Mononuclear cell (primary cell): ENCODE data around the gene DCC. TPM values are rescaled to one million over a fixed set of nuclear protein-coding genes. Genes with fewer than 3 reads are reported as not detected.

Experiments used
- H3K27me3 ChIP-seq: 2 replicates; pipeline ENCODE4 v1.6.0; 2011; ENCODE audit warnings: low read length, control low read depth; ENCODE audit not compliant: insufficient read depth
- H3K4me1 ChIP-seq: 2 replicates; pipeline ENCODE4 v1.5.1; 2011; ENCODE audit warnings: mild to moderate bottlenecking, low read length, control low read depth; ENCODE audit not compliant: insufficient read depth
- H3K4me3 ChIP-seq: 2 replicates; pipeline ENCODE4 v1.5.1; 2011; ENCODE audit warnings: mild to moderate bottlenecking, low read length, moderate library complexity
- H3K9me3 ChIP-seq: 2 replicates; pipeline ENCODE4 v1.5.1; 2011; ENCODE audit warnings: low read depth, mild to moderate bottlenecking, control low read depth, low read length
- total RNA-seq: library from RNA; depleted of rRNA; stranded (reverse); fragments of >200 nt; gene quantifications from one replicate; pipeline ENCODE4 v1.2.3, GENCODE V29; 2012

The DCC gene, protein sequence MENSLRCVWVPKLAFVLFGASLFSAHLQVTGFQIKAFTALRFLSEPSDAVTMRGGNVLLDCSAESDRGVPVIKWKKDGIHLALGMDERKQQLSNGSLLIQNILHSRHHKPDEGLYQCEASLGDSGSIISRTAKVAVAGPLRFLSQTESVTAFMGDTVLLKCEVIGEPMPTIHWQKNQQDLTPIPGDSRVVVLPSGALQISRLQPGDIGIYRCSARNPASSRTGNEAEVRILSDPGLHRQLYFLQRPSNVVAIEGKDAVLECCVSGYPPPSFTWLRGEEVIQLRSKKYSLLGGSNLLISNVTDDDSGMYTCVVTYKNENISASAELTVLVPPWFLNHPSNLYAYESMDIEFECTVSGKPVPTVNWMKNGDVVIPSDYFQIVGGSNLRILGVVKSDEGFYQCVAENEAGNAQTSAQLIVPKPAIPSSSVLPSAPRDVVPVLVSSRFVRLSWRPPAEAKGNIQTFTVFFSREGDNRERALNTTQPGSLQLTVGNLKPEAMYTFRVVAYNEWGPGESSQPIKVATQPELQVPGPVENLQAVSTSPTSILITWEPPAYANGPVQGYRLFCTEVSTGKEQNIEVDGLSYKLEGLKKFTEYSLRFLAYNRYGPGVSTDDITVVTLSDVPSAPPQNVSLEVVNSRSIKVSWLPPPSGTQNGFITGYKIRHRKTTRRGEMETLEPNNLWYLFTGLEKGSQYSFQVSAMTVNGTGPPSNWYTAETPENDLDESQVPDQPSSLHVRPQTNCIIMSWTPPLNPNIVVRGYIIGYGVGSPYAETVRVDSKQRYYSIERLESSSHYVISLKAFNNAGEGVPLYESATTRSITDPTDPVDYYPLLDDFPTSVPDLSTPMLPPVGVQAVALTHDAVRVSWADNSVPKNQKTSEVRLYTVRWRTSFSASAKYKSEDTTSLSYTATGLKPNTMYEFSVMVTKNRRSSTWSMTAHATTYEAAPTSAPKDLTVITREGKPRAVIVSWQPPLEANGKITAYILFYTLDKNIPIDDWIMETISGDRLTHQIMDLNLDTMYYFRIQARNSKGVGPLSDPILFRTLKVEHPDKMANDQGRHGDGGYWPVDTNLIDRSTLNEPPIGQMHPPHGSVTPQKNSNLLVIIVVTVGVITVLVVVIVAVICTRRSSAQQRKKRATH (N-terminal part only)
- total RNA-seq, result under 0.01 TPM

DNA sequence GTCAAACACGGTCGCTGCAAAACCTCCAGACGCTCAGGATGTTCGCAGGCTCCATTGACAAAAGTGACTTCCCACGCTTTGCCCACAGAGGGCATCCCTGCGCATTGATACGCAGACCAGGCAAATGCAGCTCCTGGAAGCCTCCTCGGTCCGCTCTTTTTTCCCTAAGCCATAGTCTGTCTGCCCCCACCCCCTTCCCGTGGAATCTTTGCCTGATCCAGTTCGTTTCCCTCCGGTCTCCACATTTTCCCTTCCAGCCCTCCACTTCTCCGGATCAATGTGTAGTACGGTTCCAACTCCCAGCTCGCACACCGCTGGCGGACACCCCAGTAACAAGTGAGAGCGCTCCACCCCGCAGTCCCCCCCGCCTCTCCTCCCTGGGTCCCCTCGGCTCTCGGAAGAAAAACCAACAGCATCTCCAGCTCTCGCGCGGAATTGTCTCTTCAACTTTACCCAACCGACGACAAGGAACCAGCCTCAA, at the start of gene DCC:
Gene DCC (plus strand): TSS at position 307 of the 481 bp plus-strand sequence. CDS start 591 bp downstream, outside the sequence.
- Histone ChIP-seq H3K27me3 (peaks cover 40% of the 10 kb centered on the region), H3K9me3 (no peaks in the 10 kb centered on the region), H3K4me3 (no peak within 1 kb of the TSS), H3K4me1 (no peaks in the 10 kb centered on the region)

DNA sequence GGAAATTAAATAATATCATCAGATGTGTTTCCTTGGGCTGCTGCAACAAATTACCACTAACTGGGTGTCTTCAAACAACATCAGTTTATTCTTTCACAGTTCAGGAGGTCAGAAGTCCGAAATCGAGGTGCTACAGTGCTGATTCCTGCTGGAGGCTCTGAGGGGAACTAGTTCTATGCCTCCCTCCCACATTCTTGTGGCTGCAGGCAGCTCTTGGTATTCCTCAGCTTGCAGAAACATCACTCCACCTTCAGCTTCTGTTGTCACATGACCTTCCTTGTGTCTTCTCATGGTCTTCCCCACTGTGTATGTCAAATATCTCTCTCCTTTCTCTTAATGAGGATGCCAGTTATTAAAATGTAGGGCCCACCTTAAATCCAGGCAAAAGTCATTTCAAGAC, 29.3 kb upstream of the DCC start:
- H3K4me3 ChIP-seq, result no peak overlapping the region
- H3K4me1 ChIP-seq, result no peaks in the 10 kb centered on the region
- no peaks in the 10 kb centered on the region for H3K27me3 ChIP-seq
- no peaks in the 10 kb centered on the region for H3K9me3 ChIP-seq

DNA sequence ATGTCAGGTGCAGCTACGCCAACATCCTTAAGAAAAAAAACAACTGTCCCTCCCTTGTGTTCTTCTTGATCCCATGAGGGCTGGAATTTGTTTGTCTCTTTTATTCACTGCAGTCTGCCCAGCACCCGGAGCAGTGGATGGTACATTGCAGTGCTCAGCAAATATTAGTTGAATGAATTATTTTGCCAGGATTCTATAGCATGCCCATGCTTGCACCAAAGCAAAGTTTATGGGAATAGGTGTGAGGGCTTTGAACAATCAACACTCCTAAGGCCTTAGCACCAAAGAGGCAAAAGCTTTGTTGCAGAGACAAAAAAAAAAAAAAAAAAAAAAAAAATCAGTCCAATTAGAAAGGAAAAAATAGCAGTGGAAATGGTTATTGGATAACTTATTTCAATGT, 28.7 kb upstream of the DCC start:
- Histone ChIP-seq H3K4me1 (no peaks in the 10 kb centered on the region), H3K27me3 (no peaks in the 10 kb centered on the region), H3K9me3 (no peaks in the 10 kb centered on the region), H3K4me3 (no peak overlapping the region)

DNA sequence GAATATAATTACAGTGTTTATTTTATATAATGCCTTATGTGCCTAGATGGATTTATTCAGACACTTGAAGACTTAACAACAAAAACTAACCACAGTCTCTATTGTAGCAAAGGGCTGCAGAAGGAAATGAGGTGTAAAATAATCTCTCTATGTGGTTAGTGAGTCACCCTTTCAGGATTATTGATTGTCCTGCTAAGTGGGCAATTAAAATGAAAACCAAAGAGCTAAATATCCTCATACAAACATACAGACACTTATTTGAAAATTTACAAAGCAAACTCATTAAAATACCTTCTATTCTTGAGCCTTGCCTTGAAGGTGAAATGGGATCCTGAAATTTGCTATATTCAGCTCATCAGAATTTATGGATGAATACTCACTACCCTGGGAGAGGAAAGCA, 27.7 kb upstream of the DCC start:
- no peaks in the 10 kb centered on the region for H3K4me1 ChIP-seq
- no peaks in the 10 kb centered on the region for H3K9me3 ChIP-seq
- H3K4me3 ChIP-seq, result no peak overlapping the region
- no peaks in the 10 kb centered on the region for H3K27me3 ChIP-seq

DNA sequence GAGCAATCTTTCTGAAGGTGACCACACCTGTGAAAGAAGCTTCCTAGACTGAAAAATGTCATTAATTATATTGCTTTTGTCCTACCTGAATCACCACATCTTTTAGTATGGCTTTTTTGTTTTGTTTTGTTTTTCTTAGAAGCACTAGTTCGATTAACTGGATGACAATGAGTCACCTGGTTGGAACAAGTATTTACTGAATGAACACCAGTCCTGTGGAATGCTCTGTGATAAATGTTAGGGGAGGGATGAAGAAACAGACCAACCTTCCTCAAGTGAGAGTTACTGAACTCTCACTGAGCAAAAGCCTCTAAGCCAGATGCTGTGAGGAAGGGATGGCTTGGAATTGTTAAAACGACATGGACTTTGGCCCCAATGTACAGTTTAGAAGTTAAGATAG, 26.8 kb upstream of the DCC start:
- H3K4me1 ChIP-seq, result no peaks in the 10 kb centered on the region
- no peaks in the 10 kb centered on the region for H3K9me3 ChIP-seq
- H3K27me3 ChIP-seq, result no peaks in the 10 kb centered on the region
- no peak overlapping the region for H3K4me3 ChIP-seq

DNA sequence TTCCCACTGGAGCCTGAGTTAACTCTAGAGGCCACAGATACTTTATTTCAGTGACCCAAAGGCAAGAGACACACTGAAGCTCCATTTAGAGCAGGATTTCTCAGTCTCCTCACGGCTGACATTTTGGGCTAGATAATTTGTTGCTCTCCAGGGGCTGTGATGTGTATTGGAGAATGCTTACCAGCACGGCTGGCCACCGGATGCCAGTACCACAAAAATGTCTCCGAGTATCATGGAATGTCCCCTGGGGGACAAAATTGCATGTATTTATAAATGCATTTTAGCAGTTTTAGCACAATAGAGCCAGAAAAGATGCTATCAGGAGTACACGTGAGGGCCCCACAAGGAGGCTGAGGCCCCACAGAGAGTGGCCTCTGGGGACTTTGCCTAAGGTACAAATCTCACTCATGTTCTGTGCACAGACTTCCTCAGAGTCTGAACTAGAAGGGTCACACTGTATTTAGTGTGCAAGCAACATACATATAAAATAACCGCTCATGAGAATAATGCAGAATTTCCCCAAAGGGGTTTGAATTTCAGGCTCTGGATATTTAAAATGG, 20.5 kb upstream of the DCC start:
- H3K9me3 ChIP-seq, result no peaks in the 10 kb centered on the region
- H3K4me1 ChIP-seq, result no peaks in the 10 kb centered on the region
- no peak overlapping the region for H3K4me3 ChIP-seq
- no peaks in the 10 kb centered on the region for H3K27me3 ChIP-seq

DNA sequence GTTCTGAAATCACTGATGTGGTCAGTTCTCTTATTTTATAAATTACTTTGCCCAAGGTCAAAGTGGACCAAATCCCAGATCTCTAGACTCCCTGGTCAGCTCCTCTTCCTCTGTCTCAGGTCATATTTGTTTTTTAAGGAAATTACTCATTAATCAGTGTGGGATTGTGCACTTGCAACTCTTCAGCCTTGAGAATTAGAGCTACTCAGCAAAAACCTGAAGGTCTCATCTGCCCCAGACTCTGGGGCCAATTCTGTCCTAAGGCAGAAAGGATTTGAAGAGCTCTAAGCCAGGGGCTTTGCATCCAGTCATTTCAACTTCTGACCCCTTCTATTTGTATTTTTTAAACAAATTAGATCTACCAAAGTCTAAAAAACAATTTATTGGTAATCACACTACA, 17.7 kb upstream of the DCC start:
- Histone ChIP-seq H3K4me1 (no peaks in the 10 kb centered on the region), H3K9me3 (no peaks in the 10 kb centered on the region), H3K27me3 (no peaks in the 10 kb centered on the region), H3K4me3 (no peak overlapping the region)

DNA sequence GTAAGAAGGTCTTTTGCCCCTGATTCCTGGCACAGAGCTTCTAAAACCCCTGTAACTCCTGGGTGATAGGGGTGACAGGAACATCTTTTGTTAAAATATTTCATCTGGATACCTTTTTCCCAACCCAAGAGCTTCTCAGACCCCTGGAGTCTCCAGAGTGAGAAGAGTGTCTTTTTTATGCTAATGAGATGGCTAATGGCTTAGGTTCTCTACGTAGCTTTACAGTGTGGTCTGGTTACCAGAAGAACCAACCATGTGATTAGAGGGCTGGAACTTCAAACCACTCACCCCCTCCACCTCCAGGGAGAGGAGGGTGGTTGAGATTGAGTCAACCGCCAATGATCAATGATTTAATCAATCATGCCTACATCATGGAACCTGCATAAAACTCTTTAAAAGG, 16.2 kb upstream of the DCC start:
- H3K27me3 ChIP-seq, result no peaks in the 10 kb centered on the region
- no peak overlapping the region for H3K4me3 ChIP-seq
- no peaks in the 10 kb centered on the region for H3K9me3 ChIP-seq
- H3K4me1 ChIP-seq, result no peaks in the 10 kb centered on the region

DNA sequence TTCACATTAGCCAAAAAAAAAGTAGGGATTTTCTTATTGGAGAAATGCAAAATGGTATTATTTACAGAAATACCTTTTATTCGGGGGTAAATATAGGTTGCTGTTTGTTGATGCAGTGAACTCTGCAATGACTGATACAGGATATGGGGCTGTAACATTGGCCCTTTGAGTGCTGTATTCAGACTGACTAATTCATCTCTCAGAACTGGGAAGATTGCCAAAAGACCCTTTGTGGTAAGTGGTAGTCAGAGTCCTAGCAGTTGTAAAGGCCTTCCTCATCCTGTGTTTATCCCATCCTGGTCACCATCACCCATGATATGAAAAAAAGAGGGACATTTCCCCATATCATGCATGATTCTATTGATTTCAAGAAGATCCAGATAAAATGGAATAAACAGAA, 14.0 kb upstream of the DCC start:
- Histone ChIP-seq H3K4me3 (no peak overlapping the region), H3K9me3 (no peaks in the 10 kb centered on the region), H3K27me3 (no peaks in the 10 kb centered on the region), H3K4me1 (no peaks in the 10 kb centered on the region)

DNA sequence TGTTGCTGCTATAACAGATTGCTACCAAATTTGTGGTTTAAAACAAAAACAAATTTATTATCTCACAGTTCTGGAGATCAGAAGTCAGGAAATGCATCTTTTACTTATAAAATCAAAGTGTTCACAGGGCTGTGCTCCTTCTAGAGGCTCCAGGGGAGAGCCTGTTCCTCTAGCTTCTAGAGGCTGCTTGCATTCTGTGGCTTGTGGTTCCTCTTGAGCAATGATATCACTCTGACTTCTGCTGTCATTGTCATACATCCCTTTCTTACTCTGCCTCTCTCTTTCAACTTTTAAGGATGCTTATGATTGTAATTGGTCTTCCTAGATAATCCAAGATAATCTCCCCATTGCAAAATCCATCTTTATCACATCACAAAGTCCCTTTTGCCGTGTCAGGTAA, 6.1 kb upstream of the DCC start:
- no peaks in the 10 kb centered on the region for H3K4me1 ChIP-seq
- H3K9me3 ChIP-seq, result no peaks in the 10 kb centered on the region
- no peak overlapping the region for H3K4me3 ChIP-seq
- peaks cover 2% of the 10 kb centered on the region for H3K27me3 ChIP-seq

DNA sequence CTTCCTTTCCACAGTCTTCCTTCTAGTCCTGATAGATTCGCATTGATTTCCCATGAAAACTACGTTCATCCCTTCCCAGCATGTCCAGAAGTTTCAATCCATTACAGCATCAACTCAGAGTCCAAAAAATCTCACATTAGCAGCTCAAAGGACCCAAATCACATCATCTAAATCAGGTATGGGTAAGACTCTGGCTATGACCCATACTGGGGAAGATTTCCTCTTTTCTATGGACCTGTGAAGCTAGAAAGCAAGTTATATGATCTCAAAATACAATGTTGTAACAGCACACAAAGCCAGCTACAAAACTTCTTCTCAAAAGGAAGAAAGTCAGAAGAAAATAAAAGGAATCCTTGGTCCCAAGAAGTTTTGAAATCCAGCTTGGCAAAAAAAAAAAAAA, 5.7 kb upstream of the DCC start:
- Histone ChIP-seq H3K4me1 (no peaks in the 10 kb centered on the region), H3K9me3 (no peaks in the 10 kb centered on the region)

DNA sequence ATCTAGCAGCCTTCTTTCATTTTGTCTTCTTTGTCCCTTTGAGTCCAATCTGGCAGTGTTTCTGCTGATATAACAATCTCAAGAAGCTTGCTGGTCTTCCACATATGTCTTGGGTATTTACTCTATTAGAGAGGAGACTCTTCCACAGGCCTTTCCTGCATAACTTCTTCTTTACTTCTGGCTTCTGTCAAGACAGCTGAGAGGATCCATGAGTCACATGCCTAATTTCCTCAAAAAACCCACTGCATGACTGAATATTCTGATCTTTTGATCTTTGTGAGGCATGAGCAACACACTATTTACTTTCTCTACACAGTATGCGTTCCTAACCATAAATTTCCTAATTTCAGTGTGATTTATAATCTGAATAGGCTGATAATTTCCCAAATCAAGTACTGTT, 5.1 kb upstream of the DCC start:
- Histone ChIP-seq H3K4me1 (no peaks in the 10 kb centered on the region), H3K4me3 (no peak overlapping the region), H3K9me3 (no peaks in the 10 kb centered on the region), H3K27me3 (peaks cover 12% of the 10 kb centered on the region)

More for the DNA sequence above, 5.7 kb upstream of the DCC start:
- H3K4me3 ChIP-seq, result no peak overlapping the region
- peaks cover 7% of the 10 kb centered on the region for H3K27me3 ChIP-seq

DNA sequence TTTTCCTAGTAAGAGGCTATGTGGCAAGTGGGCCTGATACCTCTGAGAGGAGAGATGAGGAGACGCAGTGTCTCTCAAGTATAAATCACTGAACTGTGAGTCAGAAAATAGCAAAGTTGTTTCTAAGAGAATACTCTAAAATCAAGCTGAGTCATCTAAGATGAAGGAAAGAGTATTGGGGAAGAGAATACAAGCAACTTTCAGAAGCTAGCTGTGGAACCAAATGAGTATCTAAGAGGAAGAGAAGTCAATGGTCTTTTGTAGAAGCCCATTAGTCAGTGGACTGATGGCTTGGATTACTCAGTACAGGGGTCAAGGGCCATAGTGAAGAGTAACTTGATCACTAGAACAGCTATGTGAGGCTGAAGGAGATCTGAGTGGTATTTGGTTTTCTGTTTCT, 2.7 kb upstream of the DCC start:
- Histone ChIP-seq H3K4me1 (no peaks in the 10 kb centered on the region), H3K27me3 (peaks cover 32% of the 10 kb centered on the region), H3K9me3 (no peaks in the 10 kb centered on the region), H3K4me3 (no peak overlapping the region)

DNA sequence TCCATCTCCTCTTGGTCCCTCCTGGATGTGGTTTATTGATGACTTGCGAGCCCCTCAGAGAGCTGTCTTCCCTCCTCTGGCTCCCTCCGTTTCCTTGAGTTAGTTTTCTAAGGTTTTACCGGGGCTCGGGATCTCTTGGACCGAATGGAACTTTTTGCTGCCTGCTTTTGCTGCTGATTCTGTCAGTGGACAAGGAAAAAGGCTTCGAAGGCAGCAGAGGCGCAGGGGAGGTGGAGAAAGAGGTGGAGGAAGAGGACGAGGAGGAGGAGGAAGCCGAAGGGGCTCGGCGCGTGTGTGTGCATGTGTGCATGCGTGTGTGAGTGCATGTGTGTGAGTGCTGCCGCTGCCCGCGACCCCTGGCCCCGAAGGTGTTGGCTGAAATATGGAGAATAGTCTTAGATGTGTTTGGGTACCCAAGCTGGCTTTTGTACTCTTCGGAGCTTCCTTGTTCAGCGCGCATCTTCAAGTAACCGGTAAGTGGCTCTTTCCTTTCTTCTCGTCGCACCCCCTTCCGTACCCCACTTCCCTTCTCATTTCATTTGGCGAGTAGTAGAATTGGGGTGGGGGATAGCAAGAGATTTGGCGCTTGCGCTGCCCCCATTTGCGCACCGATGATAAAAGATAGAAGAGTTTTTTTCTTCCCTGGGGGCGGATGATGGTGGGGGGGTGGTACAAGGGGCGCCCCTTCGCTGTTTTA, 557 bp downstream of the DCC start:
- Histone ChIP-seq H3K4me1 (no peaks in the 10 kb centered on the region), H3K4me3 (no peak overlapping the region), H3K9me3 (no peaks in the 10 kb centered on the region), H3K27me3 (peaks cover 40% of the 10 kb centered on the region)
